Natural killer cell treated with Interleukin-12 subunit alpha and Interleukin-12 subunit beta and Interleukin-15 and Interleukin-18, amount 100 ng/mL, for 72 hours (primary cell): ENCODE measurements around the gene PPP4R1. TPM values are rescaled to one million over a fixed set of nuclear protein-coding genes. Genes with fewer than 3 reads are reported as not detected.

Source experiments
- ATAC-seq, 2 donors: fragments of 150-1000 bp; cut with Tn5 transposase in 1 of 2; sonication (Bioruptor Pico), chemical (Tn5 transposase) in 1 of 2; 2 replicates each; pipeline ENCODE4 v1.10.0; 2021
- DNase-seq: peaks from one replicate; pipeline ENCODE4 v3.0.0; 2022; ENCODE audit warnings: low spot score
- H3K27ac Mint-ChIP-seq, 2 donors: 1 replicate in 1 of 2; 2 replicates in 1 of 2; pipeline ENCODE4 v1.8.0; 2022; ENCODE audit warnings: mixed read lengths in 2 of 2, mild to moderate bottlenecking in 1 of 2, moderate library complexity in 1 of 2
- H3K27me3 Mint-ChIP-seq, 2 donors: 1 replicate in 1 of 2; 2 replicates in 1 of 2; pipeline ENCODE4 v1.8.0; 2022; ENCODE audit warnings: mixed read lengths in 2 of 2
- H3K36me3 Mint-ChIP-seq: one replicate; pipeline ENCODE4 v1.8.0; 2022; ENCODE audit warnings: mixed read lengths
- H3K4me1 Mint-ChIP-seq, 2 donors: 1 replicate in 1 of 2; 2 replicates in 1 of 2; pipeline ENCODE4 v1.8.0; 2022; ENCODE audit warnings: low read depth in 2 of 2, mixed read lengths in 2 of 2, mild to moderate bottlenecking in 1 of 2
- H3K4me3 Mint-ChIP-seq: one replicate; pipeline ENCODE4 v1.8.0; 2022; ENCODE audit warnings: mixed read lengths
- H3K9me3 Mint-ChIP-seq: 2 replicates; pipeline ENCODE4 v1.8.0; 2022; ENCODE audit warnings: mixed read lengths
- total RNA-seq, 2 donors: library from RNA; stranded (reverse); gene quantifications; one replicate each; pipeline ENCODE4 v1.2.3, GENCODE V29; 2022

PPP4R1 gene
- total RNA-seq, 2 donors from 2014 or later, result 53.9 to 65.5 TPM

- ATAC-seq (no peak), DNase-seq (no peak)
- H3K4me3 Mint-ChIP-seq, result no peak overlapping the region
- H3K9me3 Mint-ChIP-seq, result no peaks in the 10 kb centered on the region
- peak overlapping the region; percentile 20 to 47 for H3K27ac Mint-ChIP-seq
- H3K27me3 Mint-ChIP-seq, result no peaks in the 10 kb centered on the region
- peaks cover 17 to 31% of the 10 kb centered on the region in 2 donors for H3K4me1 Mint-ChIP-seq
- H3K36me3 Mint-ChIP-seq, result peaks cover 31% of the 10 kb centered on the region
These were observed 18.1 kb downstream of the PPP4R1 start for GRCh38 chr18:9596226-9596625.

GRCh38 chr18:9594823-9595596, 19.3 kb downstream of the PPP4R1 start:
- Mint-ChIP-seq H3K4me3 (peak overlapping the region; percentile 23), H3K36me3 (peaks cover 27% of the 10 kb centered on the region), H3K27ac (peak overlapping the region; percentile 14 to 26), H3K4me1 (peaks cover 17 to 31% of the 10 kb centered on the region in 2 donors), H3K9me3 (no peaks in the 10 kb centered on the region), H3K27me3 (no peaks in the 10 kb centered on the region)
- ATAC-seq, result peak in 1 of 2 donors; percentile 58
- DNase-seq, result no peak

- no peaks in the 10 kb centered on the region for H3K9me3 Mint-ChIP-seq
- H3K36me3 Mint-ChIP-seq, result peaks cover 7% of the 10 kb centered on the region
- no peak overlapping the region for H3K27ac Mint-ChIP-seq
- DNase-seq (no peak), ATAC-seq (no peak)
- H3K4me1 Mint-ChIP-seq, result no peaks in the 10 kb centered on the region
- no peaks in the 10 kb centered on the region for H3K27me3 Mint-ChIP-seq
- H3K4me3 Mint-ChIP-seq, result no peak overlapping the region
These were observed 26.4 kb downstream of the PPP4R1 start for GRCh38 chr18:9587924-9588323.

- DNase-seq, result no peak
- H3K27me3 Mint-ChIP-seq, result no peaks in the 10 kb centered on the region
- no peak overlapping the region for H3K27ac Mint-ChIP-seq
- peaks cover 9% of the 10 kb centered on the region for H3K36me3 Mint-ChIP-seq
- ATAC-seq, result no peak
- no peak overlapping the region for H3K4me3 Mint-ChIP-seq
- no peaks in the 10 kb centered on the region for H3K9me3 Mint-ChIP-seq
- H3K4me1 Mint-ChIP-seq, result peaks cover 6 to 8% of the 10 kb centered on the region in 2 donors
These were observed 27.5 kb downstream of the PPP4R1 start for GRCh38 chr18:9586814-9587213.

- ATAC-seq (no peak), DNase-seq (no peak)
- Mint-ChIP-seq H3K4me3 (no peak overlapping the region), H3K4me1 (peaks cover 14 to 16% of the 10 kb centered on the region in 2 donors), H3K9me3 (no peaks in the 10 kb centered on the region), H3K27me3 (no peaks in the 10 kb centered on the region), H3K36me3 (peaks cover 20% of the 10 kb centered on the region), H3K27ac (no peak overlapping the region)
These were observed 32.7 kb downstream of the PPP4R1 start for GRCh38 chr18:9581667-9582066.

- Mint-ChIP-seq H3K36me3 (peaks cover 29% of the 10 kb centered on the region), H3K27ac (no peak overlapping the region), H3K27me3 (no peaks in the 10 kb centered on the region), H3K4me3 (no peak overlapping the region), H3K4me1 (peaks cover 14 to 19% of the 10 kb centered on the region in 2 donors), H3K9me3 (no peaks in the 10 kb centered on the region)
- ATAC-seq (no peak), DNase-seq (no peak)
These were observed 36.1 kb downstream of the PPP4R1 start for GRCh38 chr18:9578306-9578705.

GRCh38 chr18:9577361-9577760, 37.0 kb downstream of the PPP4R1 start:
- peaks cover 26% of the 10 kb centered on the region for H3K36me3 Mint-ChIP-seq
- H3K4me3 Mint-ChIP-seq, result no peak overlapping the region
- peaks cover 11 to 17% of the 10 kb centered on the region in 2 donors for H3K4me1 Mint-ChIP-seq
- peak overlapping the region in 1 of 2 donors; percentile 74 for H3K27ac Mint-ChIP-seq
- DNase-seq (no peak), ATAC-seq (no peak)
- no peaks in the 10 kb centered on the region for H3K9me3 Mint-ChIP-seq
- no peaks in the 10 kb centered on the region for H3K27me3 Mint-ChIP-seq

- peaks cover 0 to 9% of the 10 kb centered on the region in 2 donors for H3K4me1 Mint-ChIP-seq
- DNase-seq (peak; percentile 69), ATAC-seq (peak; percentile 70 to 83)
- peak overlapping the region; percentile 15 to 47 for H3K27ac Mint-ChIP-seq
- H3K9me3 Mint-ChIP-seq, result no peaks in the 10 kb centered on the region
- peaks cover 19% of the 10 kb centered on the region for H3K36me3 Mint-ChIP-seq
- H3K4me3 Mint-ChIP-seq, result no peak overlapping the region
- no peaks in the 10 kb centered on the region for H3K27me3 Mint-ChIP-seq
These were observed 38.8 kb downstream of the PPP4R1 start for GRCh38 chr18:9575558-9575957.

- no peak for ATAC-seq
- Mint-ChIP-seq H3K27ac (no peak overlapping the region), H3K4me1 (peaks cover 0 to 9% of the 10 kb centered on the region in 2 donors), H3K9me3 (no peaks in the 10 kb centered on the region), H3K36me3 (peaks cover 19% of the 10 kb centered on the region), H3K4me3 (no peak overlapping the region), H3K27me3 (no peaks in the 10 kb centered on the region)
- no peak for DNase-seq
These were observed 39.8 kb downstream of the PPP4R1 start for GRCh38 chr18:9574473-9575115.

- ATAC-seq, result no peak
- DNase-seq, result no peak
- Mint-ChIP-seq H3K4me1 (peaks cover 0 to 3% of the 10 kb centered on the region in 2 donors), H3K36me3 (peaks cover 19% of the 10 kb centered on the region), H3K4me3 (no peak overlapping the region), H3K27ac (no peak overlapping the region), H3K27me3 (no peaks in the 10 kb centered on the region), H3K9me3 (no peaks in the 10 kb centered on the region)
These were observed 42.8 kb downstream of the PPP4R1 start for GRCh38 chr18:9571546-9571945.

GRCh38 chr18:9570255-9570654, 44.1 kb downstream of the PPP4R1 start:
- no peak overlapping the region for H3K27ac Mint-ChIP-seq
- no peak for ATAC-seq
- no peaks in the 10 kb centered on the region for H3K9me3 Mint-ChIP-seq
- DNase-seq, result no peak
- H3K36me3 Mint-ChIP-seq, result peaks cover 16% of the 10 kb centered on the region
- H3K4me3 Mint-ChIP-seq, result no peak overlapping the region
- H3K4me1 Mint-ChIP-seq, result no peaks in the 10 kb centered on the region
- no peaks in the 10 kb centered on the region for H3K27me3 Mint-ChIP-seq

- Mint-ChIP-seq H3K9me3 (no peaks in the 10 kb centered on the region), H3K36me3 (peaks cover 15% of the 10 kb centered on the region), H3K4me3 (no peak overlapping the region), H3K27ac (no peak overlapping the region), H3K27me3 (no peaks in the 10 kb centered on the region), H3K4me1 (no peaks in the 10 kb centered on the region)
- DNase-seq (no peak), ATAC-seq (no peak)
These were observed 45.2 kb downstream of the PPP4R1 start for GRCh38 chr18:9569178-9569577.

- Mint-ChIP-seq H3K27me3 (no peaks in the 10 kb centered on the region), H3K4me1 (no peaks in the 10 kb centered on the region), H3K27ac (no peak overlapping the region), H3K4me3 (no peak overlapping the region), H3K36me3 (peaks cover 15% of the 10 kb centered on the region), H3K9me3 (no peaks in the 10 kb centered on the region)
- no peak for DNase-seq
- no peak for ATAC-seq
These were observed 46.2 kb downstream of the PPP4R1 start for GRCh38 chr18:9568186-9568585.

GRCh38 chr18:9565407-9565806, 49.0 kb downstream of the PPP4R1 start:
- Mint-ChIP-seq H3K9me3 (no peaks in the 10 kb centered on the region), H3K4me1 (no peaks in the 10 kb centered on the region), H3K36me3 (peaks cover 11% of the 10 kb centered on the region), H3K4me3 (no peak overlapping the region), H3K27ac (no peak overlapping the region), H3K27me3 (no peaks in the 10 kb centered on the region)
- DNase-seq (no peak), ATAC-seq (no peak)
